ENCODE results near the gene SSBP3. TPM values are rescaled to one million over a fixed set of nuclear protein-coding genes. Genes with fewer than 3 reads are reported as not detected.
A peak's percentile ranks its signal among the peaks of the same experiment; 100 is the strongest.
"Not testable (repeated sequence)": the region's sequence is repeated elsewhere in the genome, so short reads cannot be mapped to it uniquely, and the experiment has no call there.

SSBP3 gene
- polyA plus RNA-seq, 4 donors: 117 to 130 (median 126) TPM

DNA sequence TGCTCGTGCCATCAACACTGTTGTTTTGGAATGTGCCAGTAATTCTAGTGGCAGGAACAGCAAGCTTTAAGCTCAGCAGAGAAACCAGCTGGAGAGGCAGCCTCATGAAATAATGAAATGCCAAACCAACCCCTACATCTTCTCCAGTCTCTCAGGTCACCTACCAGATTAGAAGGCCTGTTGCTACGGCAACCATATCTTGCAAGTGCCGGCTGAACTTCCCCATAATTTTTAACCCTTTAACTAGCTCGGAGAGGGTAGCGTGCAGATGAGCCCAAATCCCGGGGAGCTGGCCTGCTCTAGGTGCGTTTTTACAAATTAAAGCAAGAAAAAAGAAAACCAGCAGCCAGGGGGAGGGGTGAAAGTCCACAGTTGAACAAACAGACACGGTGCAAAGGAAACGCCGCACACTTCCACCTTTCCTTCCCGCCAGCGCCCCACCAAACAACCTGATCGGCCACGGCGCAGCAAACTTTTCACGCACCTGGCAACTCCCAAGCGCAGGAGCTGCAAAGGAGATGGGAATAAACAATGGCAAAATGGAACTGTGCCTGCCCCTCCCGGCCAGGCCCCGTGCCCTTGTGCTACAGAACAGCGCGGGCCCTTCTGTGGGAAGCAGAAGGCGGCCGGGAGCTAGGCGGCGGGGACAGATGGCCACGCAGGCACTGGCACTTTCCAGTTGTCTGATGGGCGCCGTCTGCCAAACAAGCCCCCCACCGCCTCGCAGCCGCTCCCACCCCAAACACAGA lies 50.1 kb downstream of the SSBP3 start:
- no peak for DNase-seq (ENCODE audit: low read depth in 4 of 4, low spot score in 3 of 4)

DNA sequence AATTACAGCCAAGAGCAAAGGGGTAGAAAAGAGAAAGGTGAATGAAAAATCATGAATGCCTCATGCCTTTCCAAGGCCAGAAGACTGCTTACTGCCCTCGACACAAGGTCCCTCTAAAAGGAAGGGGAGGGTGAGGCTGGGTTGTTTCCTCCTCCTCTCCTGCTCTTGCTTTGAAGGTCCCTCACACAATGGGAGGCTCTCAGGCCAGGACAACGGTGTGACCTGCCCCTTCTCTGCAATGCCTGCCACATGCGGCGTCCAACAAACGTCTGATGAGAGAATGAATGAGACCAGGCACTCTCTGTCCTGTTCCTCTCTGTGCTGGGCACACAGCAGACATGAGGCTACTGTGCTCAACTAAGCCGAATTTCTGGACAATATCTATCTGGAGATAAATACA lies 51.3 kb downstream of the SSBP3 start:
- no peak for DNase-seq (ENCODE audit: low read depth in 4 of 4, low spot score in 3 of 4)

DNA sequence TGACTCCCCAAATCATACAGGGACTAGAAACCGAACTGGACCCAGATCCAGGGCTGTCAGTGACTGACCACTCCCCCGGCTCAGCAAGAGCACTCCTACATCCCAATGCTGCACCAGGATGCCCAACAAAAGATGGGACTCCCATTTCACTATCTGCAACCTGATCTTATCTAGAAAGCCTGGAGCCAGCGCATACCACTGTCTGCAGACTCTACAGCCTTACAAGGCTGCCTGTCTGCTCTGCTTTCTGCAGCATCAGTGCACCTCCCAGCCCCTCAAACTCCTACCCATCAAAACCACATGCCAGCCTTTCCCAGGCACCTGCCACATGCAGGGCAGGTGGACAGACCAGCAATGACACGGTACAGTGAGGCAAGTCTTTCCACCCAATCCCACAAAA lies 52.2 kb downstream of the SSBP3 start:
- no peak for DNase-seq (ENCODE audit: low read depth in 4 of 4, low spot score in 3 of 4)

DNA sequence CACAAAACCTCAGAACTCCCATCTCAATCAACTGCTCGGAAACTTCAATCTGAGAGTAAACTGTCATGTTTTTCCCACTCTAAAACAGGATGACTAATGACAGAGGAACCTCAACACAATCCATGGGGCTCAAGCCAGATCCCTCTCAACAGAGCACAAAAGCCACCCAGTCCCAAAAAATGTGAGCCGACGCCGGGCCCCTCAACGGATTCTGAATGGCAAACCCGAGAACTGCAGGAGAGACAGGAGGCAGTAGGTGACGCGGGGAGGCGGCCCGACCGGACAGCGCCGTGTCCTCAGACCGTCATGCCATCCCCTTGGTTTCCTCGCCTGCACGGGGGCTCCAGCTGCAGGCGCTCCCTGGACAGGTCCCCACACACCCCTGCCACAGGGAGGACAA lies 53.4 kb downstream of the SSBP3 start:
- no peak for DNase-seq (ENCODE audit: low read depth in 4 of 4, low spot score in 3 of 4)

DNA sequence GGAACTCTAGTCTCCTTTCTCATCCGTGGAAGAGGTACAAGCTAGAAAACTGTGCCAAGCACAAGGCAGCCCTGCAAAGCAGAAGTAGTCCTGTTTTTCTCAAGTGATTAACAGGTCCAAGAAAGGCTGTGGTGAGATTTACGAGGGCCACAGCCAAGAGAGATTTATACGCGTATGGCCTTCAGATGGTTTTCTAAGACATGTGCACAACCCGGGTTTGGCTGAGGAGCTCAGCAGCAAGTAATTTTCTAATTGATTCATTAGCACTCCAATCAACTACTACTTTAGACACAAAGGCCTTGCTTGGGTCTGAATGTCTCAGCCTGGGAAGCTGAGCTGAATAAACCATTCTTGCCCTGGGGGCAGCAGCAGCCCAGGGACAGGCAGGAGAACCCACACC lies 55.8 kb downstream of the SSBP3 start:
- no peak for DNase-seq (ENCODE audit: low read depth in 4 of 4, low spot score in 3 of 4)

DNA sequence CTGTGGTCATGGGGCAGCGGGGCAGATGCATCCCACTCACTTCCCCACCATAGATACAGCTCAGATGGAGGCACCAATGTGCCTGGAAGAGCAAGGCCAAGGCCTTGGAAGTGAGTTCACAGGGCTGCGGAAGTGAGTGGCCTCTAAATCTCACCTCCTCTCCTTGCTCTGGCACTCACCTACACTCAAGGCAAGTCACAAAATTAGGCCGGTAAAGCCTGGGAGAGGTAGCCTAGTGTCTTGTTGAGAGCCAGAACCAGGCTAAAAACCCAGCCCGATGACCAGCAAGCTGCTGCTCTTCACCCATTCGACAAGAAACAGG lies 57.5 kb downstream of the SSBP3 start:
- DNase-seq (ENCODE audit: low read depth in 4 of 4, low spot score in 3 of 4): no peak

DNA sequence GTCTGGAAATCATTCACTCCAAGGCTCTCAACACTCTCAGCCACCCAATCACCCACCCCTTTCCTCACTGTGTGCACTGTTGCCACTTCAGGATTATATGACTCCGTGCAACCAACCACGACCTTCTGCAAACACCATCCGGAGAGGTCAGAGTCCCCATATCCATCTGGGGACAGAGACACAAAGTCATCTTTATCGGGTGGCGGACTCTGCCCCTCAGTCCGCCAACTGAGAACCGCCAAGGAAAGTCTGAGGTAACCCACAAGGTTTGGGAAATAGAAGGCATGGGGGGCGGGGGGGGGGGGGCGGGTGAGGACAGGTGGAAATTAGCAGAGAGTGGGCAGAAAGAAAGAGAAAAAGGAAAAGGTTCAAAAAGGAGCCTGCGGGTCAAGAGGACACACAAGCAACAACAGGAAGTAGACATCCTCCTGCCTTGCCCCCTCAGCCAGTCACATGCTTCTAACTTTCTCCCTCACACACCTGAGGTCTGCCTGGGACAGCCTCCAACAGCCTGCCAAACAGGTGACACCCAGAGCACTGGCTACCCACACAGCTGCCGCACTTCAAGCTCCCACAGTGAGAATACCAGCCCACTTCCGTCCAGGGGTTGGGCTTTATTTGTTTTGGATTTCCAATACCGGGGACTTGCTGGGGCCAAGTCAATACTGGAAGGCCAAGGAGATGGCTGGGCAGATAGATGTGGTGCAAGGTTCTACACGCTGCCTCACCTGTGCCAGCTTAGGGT lies 58.1 kb downstream of the SSBP3 start:
- DNase-seq (ENCODE audit: low read depth in 4 of 4, low spot score in 3 of 4): no peak

DNA sequence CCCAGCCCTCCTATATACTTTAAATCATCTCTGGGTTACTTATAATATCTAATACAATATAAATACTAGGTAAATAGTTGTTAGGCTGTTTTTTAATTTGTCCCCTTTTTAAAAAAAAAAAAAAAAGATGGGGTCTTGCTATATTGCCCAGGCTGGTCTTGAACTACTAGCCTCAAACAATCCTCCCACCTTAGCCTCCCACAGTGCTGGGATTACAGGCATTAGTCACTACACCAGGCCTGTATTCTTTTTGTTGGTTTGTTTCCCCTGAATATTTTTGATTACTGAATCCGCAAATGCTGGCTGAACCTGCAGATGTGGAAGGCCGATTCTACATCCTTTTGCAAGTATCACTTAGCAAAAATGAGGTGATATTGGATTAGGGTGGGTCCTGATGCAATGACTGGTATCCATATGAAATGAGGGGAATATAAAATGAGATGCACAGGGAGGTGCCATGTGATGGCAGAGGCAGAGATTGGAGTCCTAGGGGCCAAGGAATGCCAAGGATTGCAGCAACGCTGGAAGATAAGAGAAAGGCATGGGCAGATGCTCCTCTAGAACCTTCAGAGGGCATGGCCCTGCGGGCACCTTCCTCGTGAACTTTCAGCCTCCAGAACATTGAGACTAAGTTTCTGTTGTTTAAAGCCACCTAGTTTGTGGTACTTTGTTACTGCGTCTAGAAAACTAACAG lies 58.8 kb downstream of the SSBP3 start:
- no peak for DNase-seq (ENCODE audit: low read depth in 4 of 4, low spot score in 3 of 4)

DNA sequence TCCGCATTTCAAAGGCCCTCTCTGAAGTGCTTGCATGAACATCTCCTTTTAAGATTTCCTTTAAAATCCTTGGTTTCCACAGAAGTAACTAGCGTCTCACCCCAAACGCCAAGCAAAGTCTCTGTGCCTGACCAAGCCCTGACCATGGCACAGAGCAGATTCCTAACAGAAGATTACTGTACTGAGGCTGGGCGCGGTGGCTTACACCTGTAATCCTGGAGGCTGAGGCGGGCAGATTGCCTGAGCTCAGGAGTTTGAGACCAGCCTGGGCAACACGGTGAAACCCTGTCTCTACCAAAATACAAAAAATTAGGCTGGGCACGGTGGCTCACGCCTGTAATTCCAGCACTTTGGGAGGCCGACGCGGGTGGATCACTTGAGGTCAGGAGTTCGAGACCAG lies 60.6 kb downstream of the SSBP3 start:
- DNase-seq (ENCODE audit: low read depth in 4 of 4, low spot score in 3 of 4): not testable (repeated sequence)

DNA sequence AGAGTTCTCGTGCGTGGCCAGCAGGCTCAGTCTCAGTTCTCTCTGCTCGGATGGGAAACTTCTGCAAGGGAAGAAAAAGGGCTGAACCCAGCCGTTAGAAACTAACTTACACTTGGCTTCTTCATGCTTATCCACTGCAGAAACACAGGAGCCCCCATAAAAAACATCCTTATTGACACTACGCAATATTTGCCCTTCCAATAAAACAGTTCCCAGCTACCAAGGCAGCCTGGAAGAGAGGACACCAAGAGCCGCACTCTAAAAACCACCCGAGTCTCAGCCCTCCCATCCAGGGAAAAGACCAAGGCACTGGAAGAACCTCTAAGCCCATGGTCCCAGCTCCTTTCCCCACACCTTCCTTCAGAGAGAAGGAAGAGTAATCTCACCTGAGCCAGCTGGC lies 61.1 kb downstream of the SSBP3 start:
- no peak for DNase-seq (ENCODE audit: low read depth in 4 of 4, low spot score in 3 of 4)

DNA sequence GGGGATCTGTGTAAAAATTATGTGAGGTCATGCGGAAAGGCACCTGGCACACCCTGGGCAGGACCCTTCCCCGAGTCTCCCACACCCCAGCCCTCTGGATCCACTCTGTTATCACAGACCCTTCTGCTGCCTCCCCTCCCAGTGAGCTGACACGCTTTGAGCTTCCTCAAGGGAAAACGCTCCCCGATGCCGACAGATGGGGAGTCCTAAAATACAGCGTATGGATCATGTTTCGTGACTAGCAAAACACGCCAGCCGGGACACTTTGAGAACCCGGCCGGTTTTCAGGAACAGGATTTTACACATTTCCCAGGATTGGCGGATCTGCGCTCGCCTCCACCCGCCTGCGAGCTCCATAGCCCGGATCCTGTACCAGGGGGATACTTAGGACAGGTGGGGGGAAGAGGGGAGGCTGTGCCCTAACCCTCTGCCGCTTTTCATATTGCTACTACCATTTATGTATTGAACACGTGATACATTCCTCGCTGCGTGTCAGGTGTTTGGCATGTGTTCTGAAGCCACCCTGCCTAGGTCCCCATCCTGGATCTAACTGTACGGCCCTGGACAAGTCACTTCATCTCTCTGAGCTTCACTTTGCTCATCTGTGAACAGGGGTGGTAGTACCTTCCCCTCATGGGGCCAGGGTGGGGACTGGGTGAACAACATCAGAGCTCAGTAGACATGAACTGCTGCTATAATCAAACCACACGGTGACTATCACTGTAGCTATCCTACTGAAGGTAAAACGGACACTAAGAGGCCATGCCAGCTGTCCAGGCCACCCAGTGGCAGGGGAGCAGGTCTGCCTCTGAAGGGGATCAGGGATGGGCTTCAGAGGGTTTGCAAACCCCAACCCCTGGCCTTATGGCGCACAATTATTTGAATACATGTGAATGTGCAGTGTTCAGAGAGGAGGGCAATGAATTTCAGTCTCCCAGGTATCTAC lies 63.2 kb downstream of the SSBP3 start:
- DNase-seq (ENCODE audit: low read depth in 4 of 4, low spot score in 3 of 4): no peak

DNA sequence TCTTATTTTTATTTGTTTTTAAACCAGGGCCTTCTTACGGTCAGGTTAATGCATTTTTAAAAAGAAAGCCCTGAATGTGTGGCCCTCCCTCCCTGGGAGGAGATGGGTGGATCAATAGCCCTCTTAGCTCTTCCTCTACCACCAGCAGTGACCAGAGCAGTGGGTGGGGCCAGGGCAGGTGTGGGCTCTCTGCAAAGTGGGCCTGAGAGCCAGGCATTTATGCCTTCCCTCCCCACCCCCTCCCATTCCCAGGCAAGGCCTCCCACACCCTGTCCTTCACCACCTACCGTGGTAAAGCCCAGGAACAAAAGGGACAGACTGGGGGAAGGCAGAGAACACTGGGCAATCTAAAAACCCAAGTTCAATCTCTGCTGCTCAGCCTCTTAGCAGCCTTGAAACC lies 63.9 kb downstream of the SSBP3 start:
- no peak for DNase-seq (ENCODE audit: low read depth in 4 of 4, low spot score in 3 of 4)

DNA sequence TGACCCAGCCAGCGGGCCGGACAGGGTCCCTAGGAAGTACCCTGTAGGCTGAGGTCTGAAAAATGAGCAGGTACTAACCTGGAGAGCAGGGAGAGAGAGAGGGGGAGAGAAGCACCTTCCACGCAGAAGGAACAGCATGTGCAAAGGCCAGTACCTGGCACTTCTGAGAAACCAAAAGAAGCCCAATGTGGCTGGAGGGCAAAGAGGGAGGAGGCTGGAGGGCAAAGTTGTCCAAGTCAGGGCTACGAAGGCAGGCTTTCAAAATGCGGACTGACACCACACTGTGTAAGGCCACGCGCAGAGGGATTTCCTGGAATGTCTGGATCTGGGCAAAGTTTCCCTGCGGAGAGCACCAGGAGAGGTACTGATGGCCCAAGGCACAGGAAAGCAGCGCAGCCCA lies 64.4 kb downstream of the SSBP3 start:
- DNase-seq (ENCODE audit: low read depth in 4 of 4, low spot score in 3 of 4): no peak

DNA sequence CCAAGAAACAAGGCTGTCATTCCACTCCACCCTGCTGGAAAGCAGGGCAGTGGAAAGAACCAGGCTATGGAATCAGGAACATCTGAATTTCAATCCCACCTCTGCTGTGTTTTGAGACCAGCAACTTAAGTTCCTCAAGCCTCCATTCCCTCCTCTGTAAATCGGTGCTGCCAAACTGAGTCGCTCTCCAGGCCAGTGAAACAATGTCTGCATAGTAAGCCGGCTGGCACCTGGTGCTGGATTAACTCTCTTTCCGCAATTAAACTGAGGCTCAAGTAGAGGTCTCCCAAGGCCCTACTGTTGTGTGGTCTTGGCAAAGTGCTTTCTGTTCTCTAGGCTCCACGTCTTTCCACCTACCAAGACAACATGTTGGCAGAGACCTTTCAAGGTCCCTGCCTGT lies 65.3 kb downstream of the SSBP3 start:
- DNase-seq (ENCODE audit: low read depth in 4 of 4, low spot score in 3 of 4): no peak

DNA sequence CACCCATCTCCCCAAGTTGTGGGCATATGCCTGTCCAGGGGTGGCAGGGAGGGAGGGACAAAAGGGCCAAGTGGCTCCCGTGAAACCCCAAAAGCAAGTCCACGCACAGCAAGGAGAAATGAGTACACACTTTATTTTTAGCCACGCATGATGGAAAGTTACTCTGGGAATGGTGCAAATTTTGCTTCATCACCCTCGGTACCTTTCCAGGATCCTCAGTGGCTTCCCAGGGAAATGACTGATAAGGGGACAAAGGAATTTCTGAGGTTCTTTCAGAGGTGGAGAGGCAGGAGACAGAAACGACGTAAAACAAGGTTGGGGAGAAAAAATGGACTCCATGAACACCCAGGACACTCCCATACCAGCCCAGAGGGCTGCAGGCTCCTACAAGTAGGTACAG lies 65.8 kb downstream of the SSBP3 start:
- DNase-seq (ENCODE audit: low read depth in 4 of 4, low spot score in 3 of 4): no peak

DNA sequence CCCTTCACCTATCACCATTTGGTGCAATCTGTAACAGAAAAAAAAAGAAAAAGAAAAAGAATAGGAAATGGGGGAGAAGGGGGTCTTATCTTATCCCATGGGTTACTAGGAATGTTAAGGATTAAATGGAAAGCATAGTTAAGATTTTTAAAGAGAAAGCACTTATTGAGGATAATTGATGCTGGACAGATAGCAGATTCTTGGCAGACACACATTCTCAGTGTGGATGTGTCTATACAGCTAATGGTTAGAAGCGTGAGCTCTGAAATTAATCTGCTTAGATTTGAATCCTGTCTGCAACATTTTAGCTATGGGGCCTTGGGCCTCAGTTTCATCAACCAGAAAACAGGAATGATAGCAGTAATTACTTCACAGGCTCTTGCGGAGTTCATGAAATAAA lies 67.1 kb downstream of the SSBP3 start:
- DNase-seq (ENCODE audit: low read depth in 4 of 4, low spot score in 3 of 4): no peak

DNA sequence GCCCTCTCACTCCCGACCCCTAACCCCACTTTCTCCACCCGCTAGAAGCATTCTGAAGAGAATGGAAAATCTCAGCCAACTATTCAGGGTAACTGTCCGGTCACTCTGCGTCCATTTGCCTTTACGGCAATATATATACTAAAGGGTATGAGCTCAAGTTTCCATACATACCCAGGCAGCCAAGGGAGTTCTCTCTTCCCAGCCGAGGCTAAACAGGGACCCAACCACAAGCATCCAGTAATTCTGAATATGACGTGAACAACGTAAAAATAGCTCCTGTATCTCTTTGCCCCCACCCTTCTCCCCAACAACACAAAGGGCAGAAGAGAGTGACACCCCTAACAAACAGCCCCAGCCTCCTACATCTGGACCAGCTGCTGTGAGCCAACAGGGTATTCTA lies 67.7 kb downstream of the SSBP3 start:
- no peak for DNase-seq (ENCODE audit: low read depth in 4 of 4, low spot score in 3 of 4)

DNA sequence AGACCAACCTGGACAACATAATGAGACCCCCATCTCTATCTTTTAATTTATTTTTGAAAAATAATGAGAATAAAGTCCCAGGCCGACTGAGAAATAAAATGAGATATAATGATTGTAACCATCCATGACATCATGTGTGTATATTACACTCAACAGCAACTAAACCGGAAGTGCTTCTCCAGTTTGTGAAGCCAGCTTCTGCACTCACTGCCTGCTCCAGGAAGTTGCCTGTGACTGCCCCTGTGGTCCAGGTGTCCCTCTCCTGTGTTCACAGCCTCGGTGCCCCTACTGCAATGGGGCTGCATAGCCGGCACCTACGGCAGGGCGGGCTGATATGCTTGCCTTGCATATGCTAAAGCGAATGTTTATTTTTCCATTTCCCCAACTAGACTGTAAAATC lies 68.3 kb downstream of the SSBP3 start:
- DNase-seq (ENCODE audit: low read depth in 4 of 4, low spot score in 3 of 4): no peak

DNA sequence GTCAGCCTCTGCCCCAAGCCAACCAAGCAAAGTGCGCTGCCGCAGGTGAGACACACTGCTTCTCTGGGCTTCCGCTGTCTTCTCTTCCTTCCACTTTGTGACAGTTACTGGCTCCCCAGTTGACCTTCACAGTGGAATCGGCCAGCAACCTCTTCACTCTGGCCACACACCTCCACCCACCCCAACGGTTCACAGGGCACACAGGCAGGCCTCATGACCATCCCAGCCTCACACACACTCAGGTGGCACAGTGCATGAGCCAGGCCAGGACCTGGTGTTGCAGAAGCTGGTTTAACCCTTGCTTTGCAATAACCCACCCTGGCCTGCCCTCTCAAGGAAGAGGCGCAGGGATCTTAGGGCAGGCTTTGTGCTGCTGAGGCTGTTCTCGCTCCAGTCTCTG lies 69.2 kb downstream of the SSBP3 start:
- DNase-seq (ENCODE audit: low read depth in 4 of 4, low spot score in 3 of 4): no peak

DNA sequence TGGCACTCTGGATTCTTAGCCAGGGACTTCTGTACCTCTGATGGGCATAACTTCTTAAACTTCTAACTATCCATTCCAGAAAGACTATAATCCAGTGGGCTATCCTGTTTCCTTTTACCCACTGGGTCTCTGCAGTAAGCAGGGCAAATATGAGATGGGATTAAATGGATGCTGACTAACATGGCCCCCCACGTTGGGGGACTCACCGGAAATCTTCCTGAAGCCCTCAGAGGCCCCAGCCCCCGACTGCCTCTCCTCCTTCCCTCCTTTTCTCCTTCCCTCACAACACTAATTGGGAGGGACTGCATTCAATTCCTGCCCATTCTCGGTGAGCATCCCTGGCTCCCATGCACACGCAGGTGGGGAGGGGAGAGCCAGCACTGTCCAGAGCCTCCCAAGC lies 70.1 kb downstream of the SSBP3 start:
- no peak for DNase-seq (ENCODE audit: low read depth in 4 of 4, low spot score in 3 of 4)

DNA sequence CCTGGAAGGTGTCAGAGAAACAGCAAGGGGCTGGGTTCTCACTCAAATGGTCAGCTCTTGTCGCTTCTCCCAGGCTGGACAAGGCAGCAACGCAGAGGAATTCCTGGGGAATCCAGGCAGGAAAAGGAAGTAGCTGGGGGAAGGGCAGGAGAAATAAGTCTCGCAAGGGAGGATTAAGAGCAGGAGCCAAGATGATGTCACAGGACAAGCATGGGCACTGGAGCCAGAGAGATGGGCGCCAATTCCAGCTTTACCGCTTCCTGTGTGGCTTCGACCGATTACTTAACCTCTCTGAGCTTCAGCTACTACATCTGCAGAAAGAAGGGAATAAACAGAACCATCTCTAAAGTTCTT lies 70.5 kb downstream of the SSBP3 start:
- peak in 1 of 4 donors; percentile 60 for DNase-seq (ENCODE audit: low read depth in 4 of 4, low spot score in 3 of 4)

All from left renal pelvis (tissue), 4 donors.